ENCODE data around the gene UBA6.

The UBA6 gene

DNA sequence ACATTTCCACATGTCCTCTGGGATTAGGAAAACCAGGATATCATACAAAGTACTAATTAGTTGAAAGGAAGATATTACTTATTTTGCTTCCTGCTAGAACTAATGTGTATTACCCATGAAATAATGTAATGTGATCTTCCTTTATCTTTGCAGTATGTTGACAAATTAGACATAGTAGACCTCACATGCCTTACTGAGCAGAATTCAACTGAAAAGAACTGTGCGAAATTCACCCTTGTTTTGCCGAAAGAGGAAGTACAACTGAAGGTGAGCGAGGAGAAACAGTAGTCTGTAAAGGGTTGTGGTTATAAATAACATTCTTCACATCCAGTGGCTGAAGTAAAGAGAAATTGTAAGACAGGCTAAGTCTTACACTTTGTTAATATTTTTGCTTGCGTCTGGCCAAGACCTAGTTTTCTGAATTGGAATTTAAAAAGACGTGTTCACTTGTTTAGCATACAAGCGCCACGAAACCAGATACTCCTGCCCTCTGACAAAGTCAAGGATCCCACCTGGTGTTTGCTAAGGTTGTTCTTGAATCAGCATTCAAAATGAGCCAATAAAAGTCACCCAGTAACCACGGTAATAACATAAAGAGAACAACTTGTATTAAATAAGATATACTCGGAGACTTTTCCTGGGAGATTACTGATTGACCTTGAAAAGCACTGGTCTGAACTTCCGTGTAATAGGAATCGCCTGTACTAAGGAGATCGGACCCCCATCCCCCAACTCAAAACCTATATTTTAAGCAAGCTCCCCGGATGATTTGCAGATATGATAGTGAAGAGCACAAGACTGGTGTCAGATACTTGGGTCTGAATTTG, 125.5 kb downstream of the UBA6 start:
- DNase-seq = peak; percentile 91

DNA sequence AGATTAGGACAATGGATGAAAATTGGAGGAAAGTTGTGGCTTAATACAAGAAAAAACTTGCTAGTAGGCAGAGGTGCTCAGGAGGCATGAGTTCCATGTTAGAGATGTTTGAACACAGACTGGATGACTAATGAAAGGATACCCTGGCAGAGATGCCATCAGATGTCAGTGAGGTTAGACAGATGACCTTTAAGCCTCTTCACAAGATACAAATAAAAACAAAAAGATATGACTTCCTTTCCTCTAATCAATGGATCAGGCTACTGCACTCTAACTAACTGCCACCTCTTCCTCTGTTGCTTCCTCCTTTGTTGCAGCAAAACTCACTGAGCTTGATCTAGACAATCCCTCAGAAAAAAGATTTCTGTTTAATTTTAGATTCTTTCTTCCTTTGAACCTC, 127.8 kb downstream of the UBA6 start:
- no peak for DNase-seq

DNA sequence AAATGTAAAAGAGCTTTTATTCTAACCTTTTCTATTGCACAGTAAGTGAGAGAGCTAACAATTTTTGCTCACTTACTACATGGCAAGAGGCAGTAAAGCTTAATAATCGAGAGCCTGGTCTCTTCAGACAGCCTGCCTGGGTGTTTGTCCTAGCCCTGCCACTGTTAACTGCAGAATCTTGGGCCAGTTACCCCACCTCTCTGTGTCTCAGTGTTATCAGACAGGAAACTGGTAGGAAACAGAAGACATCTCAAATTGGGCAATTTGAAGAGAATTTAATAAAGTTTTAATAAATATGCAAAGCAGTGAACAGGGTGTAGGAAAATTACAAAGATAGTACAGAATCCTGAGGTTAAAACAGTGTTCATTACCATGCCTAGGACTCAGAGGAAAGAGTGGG, 129.0 kb downstream of the UBA6 start:
- DNase-seq = no peak

DNA sequence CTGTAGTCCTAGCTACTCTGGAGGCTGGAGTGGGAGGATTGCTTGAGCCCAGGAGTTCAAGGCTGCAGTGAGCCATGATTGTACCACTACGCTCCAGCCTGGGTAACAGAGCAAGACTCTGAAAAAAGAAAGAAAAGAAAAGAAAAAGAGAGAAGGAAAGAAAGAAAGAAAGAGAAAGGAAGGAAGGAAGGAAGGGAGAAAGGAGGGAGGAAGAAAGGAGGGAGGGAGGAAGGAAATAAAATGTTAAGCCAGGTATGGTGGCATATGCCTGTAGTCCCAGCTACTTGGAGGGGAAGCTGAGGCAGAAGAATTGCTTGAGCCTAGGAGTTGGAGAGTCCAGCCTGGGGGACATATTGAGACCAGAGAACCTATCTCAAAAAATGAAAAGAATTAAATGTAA, 130.4 kb downstream of the UBA6 start:
- DNase-seq = no peak

DNA sequence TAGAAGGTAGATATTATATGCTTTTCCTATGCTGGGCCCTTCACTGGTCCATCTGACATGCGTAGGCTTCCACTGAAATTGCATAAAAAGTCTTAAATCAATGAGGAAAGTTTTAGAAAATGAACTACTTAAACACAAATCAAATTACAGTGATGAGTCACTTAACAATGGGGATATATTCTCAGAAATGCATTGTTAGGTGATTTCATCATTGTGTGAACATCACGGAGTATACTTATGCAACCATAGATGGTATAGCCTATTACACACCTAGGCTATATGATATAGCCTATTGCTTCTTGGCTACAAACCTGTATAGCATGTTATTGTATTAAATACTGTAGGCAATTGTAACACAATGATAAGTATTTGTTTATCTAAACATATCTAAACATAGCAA, 132.1 kb downstream of the UBA6 start:
- DNase-seq = no peak

DNA sequence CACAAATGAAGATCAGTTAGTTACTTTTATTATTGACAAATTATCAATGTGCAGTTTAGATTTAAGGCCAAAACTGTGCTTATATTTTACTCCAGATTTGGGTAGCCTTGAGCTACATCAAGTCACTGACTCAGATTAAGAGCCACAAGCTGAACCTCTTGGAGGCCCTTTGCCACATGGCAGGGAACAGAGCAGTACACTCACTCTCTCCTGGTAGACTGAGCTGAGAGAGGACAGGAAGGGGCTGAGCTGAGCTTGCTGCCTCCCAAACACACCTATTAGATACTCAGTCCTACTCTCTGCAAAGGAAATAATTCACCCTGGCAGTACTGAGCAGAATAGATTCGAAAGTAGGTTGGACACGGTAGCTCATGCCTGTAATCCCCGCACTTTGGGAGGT, 134.6 kb downstream of the UBA6 start:
- DNase-seq = no peak

DNA sequence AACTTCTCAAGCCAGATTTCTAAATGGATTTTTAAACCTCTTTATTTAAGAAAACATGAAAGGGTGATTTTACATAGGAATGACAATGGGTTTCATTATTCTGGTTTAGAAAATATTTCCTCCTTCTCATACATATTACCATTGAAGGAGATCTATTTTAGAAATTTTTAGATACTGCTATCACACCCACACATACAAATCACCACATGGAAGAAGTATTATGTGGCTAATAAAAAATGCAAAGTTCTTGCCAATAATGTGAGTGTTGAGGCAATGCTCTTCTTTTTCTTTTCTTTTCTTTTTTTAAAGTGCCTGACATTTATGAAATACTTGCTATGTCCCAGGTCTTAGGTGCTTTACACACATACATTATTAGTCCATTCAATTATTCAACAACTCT, 135.7 kb downstream of the UBA6 start:
- DNase-seq = no peak
